ENCODE results near the gene CACNG6.
"Not testable (repeated sequence)": the region's sequence is repeated elsewhere in the genome, so short reads cannot be mapped to it uniquely, and the experiment has no call there.

Gene CACNG6

DNA sequence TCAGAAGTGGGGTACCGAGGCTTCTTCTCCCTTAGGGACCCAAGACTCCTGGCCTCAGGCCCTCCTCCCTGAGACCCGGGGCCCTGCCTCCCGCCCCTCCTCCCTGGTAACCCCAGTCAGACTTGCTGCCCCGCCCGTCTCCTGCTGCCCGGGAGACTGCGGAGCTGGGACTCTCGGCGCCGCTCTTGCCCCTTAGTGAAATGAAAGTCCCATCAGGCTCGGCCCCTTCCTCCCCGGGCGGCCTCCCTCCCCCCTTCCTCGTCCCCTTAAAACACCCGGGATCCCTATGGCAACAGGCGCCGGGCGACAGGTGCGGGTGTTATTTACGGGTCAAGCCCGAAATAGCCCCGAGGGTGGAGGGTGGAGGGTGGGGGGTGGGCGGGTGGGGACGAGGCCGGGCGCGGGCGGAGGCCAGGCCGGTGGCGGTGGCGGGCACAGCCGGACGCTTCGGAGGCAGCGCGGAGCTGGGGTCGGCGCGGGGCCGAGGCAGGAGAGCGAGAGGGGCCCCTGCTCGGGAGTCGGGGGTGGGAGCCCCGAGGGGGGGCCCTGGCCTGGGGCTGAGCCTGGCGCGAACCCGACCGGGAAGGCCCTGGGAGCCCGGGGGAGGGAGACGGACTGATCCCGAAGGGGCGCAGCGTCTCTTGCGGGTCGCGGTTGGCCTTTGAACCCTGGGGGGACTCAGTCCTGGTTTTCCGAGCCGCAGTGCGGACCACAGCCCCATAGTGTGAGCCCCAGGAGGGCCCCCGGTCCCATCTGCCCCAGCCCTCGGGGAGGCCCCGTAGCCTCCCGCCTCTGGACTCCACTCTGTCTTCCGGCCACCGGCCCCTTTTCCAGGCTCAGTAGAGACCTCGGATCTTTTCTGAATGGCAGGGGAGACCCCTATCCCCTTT lies at the start of gene CACNG6:
Gene CACNG6 (plus strand): TSS at position 414 of the 890 bp plus-strand sequence. CDS start 1,241 bp downstream, outside the sequence.
- no peak for DNase-seq

- DNase-seq = no peak
These were observed 49.2 kb upstream of the CACNG6 start for GRCh38 chr19:53942001-53942786.

GRCh38 chr19:53944416-53944815 lies 47.0 kb upstream of the CACNG6 start:
- no peak for DNase-seq

DNA sequence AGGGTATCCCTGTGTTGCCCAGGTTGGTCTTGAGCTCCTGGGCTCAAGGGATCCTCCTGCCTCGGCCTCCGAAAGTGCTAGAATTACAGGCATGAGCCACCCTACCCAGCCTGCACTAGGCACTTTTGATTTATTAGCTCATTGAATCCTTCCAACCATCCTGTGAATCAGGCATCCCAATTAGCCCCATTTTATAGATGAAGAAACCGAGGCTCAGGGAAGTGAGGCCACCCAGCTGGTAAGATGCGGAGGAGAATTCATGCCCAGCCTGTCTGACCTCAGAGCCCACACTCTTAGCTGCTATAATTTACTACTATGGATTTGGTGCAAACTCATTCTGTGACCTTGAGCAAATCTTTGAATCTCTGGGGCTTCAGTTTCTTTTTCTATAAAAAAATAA lies 46.5 kb upstream of the CACNG6 start:
- DNase-seq = no peak

GRCh38 chr19:53945441-53945840 lies 46.0 kb upstream of the CACNG6 start:
- no peak for DNase-seq

GRCh38 chr19:53945998-53946397 lies 45.4 kb upstream of the CACNG6 start:
- no peak for DNase-seq

DNA sequence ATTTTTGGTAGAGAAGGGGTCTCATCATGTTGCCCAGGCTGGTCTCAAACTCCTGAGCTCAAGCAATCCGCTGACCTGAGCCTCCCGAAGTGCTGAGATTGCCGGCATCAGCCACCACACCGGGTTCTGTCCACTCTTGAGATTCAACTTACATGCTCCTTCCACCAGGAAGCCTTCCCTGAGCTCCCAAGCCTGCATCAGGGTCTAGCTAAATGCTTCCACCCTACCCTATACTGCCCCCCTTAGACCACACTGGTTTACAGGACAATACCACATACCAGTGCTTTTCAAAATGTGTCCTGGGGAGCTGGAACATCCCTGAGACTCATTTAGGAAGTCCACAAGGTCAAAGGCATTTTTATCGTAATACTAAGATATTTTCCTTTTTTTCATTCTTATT lies 43.8 kb upstream of the CACNG6 start:
- DNase-seq = no peak

- not testable (repeated sequence) for DNase-seq
These were observed 42.8 kb upstream of the CACNG6 start for GRCh38 chr19:53948611-53949010.

DNA sequence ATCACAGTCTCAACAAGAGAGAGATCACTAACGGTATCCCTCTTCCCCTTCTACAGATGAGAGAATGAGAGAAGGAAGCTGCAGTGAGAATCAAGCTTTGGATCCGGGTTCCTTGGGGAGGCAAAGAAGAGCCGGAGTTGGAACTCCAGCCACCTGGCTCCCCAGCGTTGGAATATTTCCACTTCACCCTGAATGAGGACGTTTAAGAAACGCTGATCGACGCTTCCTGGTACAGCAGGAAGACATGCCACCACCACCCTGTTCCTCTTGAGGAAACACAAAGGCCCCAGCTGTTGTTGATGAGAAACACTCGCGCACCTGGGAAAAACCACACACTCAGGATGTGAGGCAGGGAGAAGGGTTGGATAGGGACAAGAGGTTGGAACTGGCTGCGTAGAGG lies 40.0 kb upstream of the CACNG6 start:
- DNase-seq = no peak

GRCh38 chr19:53951947-53952346 lies 39.5 kb upstream of the CACNG6 start:
- DNase-seq = no peak

- no peak for DNase-seq
These were observed 38.1 kb upstream of the CACNG6 start for GRCh38 chr19:53953383-53953782.

GRCh38 chr19:53957448-53958167 lies 33.8 kb upstream of the CACNG6 start:
- no peak for DNase-seq

DNA sequence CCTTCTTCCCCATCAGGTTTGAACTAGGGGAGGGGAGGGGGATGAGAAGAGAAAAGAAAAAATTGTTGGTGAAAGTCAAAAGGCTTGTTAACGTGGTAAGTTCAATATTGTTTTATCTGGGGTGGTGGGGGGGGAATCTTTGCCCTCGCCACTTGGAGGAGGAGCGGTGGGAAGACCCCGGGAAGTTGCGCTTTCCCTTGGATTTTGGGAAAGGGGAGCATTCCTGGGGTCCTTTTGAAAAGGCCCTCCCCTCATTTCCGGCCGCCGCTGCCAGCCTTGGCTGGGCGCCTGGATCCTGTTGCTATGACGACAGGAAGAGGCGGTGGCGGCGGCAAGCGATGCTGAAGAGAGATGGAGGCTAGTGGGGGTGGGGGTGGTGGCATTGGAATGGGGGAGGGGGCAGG lies 33.3 kb upstream of the CACNG6 start:
- DNase-seq = peak; percentile 10

DNA sequence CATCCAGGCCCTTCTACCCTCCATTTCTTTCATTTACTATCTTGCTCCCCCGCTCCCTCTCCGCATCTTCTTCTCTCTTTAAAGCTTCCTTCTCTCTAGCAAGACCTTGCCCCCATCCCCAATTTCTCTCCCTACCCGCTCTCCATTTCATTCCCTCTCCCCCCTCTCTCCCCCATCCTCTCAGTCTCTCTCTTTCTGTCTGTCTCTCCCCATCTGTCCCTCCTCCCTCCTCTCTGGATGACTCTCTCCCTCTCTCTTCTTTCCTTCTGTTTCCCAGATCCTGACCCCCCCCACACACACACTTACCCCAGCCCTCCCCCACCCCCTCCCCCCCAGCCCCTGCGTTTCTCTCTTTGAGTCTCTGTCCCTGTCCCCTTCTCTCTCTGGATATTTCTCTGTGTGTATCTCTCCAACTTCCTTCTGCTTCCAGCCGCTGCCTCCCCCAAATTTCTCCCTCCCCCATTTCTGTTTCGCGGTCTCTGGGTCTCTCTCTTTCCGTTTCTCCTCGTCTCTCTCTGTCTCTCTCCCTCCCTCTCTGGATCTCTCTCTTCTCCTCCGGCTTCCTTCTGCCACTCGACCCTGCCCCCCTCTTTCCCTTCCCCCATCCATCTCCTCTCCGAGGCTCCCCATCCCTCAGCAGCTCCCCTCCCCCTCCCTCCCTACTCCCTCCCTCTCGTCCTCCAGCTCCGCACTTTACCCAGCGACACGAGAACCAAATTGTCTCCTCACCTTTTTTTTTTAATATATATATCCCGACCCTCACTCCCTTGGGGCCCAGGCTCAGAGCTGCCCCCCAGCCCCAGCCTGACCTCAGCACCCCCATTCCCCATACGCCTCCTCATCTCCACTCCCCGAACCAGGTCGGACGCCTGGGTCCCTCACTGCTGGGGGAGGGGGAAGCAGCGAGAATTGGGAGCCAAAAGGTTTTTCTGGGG lies 32.3 kb upstream of the CACNG6 start:
- DNase-seq = no peak

- no peak for DNase-seq
These were observed 31.2 kb upstream of the CACNG6 start for GRCh38 chr19:53960187-53960586.

DNA sequence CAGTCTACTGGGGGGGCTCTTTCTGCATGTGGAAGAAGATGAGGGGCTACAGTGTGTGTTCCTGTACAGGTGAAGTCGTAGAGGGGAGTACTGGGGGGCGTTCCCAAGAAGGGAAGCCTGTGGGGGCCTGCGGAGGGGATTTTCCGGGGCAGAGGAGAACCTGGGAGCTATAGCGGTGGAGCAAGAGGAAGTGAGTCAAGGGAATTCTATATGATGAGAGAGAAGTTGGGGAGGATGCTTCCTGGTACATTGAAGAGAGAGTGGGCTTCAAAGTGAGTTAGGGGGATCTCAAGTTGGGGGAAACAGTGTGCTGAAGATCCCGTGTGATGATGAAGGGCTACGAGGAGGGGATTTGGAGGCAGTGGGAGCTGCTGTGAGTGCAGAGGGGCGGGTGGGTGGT lies 30.6 kb upstream of the CACNG6 start:
- DNase-seq = no peak

- no peak for DNase-seq
These were observed 29.7 kb upstream of the CACNG6 start for GRCh38 chr19:53961523-53962356.

DNA sequence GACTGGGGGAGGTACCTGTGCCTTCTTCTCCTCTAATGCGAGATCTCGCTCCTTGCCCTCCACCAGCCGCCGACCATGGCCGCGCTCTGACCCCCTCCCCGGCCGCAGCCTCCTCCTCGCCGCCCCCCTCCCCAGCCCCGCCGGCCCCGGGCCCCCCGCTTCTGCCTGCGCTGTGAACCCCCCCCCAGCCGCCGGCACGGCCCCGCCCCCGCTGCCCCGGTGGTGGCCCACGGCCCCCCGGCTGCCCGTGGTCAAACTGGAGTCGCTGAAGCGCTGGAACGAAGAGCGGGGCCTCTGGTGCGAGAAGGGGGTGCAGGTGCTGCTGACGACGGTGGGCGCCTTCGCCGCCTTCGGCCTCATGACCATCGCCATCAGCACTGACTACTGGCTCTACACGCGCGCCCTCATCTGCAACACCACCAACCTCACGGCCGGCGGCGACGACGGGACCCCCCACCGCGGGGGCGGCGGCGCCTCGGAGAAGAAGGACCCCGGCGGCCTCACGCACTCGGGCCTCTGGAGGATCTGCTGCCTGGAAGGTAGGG lies 28.5 kb upstream of the CACNG6 start, which contains the start of gene CACNG8:
Gene CACNG8 (plus strand): TSS at position 51 of the 545 bp plus-strand sequence.
- no peak for DNase-seq

GRCh38 chr19:53965091-53965490 lies 26.3 kb upstream of the CACNG6 start:
- DNase-seq = no peak

GRCh38 chr19:53966931-53967330 lies 24.5 kb upstream of the CACNG6 start:
- DNase-seq = no peak

GRCh38 chr19:53969366-53969765 lies 22.1 kb upstream of the CACNG6 start:
- no peak for DNase-seq
